GM10266 (cell line): ENCODE data around the gene F7.

ENCODE experiments used
- DNase-seq: peaks from one replicate; pipeline ENCODE4 v3.0.0; 2012; ENCODE audit errors: extremely low spot score
- CTCF ChIP-seq: IDR thresholded peaks from 2 replicates; pipeline ENCODE4 v1.5.1; 2012; ENCODE audit warnings: mild to moderate bottlenecking, low read depth; ENCODE audit not compliant: control insufficient read depth, insufficient read depth; ENCODE audit errors: missing control alignments

The F7 gene

DNA sequence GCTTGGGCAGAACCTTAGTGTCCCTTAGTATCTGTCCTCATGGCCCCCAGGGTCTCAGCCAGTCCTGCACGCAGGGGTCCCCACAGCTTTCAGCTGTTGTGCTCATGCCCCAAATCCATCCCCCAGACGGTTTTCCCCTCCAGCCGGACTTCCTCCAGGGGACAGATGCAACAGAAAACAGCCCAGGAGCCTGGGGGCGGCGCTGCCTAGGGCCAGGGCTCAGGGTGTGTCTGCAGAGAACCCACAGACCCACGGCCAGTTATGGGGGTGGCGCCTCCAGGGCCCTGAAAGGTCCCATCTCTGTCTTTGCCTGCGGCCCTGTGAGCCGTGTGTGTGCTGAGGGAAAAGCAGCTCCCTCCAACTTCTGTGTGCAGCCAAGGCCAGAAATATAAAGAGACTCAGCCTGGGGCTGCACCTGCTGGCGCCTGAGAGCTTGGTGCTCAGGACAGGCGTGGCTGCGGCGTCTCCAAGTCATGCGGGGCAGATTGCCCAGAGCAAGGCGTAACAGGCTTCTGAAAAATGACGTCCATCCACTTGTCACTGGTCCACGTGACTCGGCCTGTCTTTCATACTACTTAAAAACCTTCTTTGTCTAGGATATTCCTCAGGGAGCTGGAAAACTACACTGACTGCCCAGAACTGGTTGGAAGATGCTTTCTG, 22.1 kb upstream of the F7 start:
- TF ChIP-seq CTCF: no peak
- no peak for DNase-seq

DNA sequence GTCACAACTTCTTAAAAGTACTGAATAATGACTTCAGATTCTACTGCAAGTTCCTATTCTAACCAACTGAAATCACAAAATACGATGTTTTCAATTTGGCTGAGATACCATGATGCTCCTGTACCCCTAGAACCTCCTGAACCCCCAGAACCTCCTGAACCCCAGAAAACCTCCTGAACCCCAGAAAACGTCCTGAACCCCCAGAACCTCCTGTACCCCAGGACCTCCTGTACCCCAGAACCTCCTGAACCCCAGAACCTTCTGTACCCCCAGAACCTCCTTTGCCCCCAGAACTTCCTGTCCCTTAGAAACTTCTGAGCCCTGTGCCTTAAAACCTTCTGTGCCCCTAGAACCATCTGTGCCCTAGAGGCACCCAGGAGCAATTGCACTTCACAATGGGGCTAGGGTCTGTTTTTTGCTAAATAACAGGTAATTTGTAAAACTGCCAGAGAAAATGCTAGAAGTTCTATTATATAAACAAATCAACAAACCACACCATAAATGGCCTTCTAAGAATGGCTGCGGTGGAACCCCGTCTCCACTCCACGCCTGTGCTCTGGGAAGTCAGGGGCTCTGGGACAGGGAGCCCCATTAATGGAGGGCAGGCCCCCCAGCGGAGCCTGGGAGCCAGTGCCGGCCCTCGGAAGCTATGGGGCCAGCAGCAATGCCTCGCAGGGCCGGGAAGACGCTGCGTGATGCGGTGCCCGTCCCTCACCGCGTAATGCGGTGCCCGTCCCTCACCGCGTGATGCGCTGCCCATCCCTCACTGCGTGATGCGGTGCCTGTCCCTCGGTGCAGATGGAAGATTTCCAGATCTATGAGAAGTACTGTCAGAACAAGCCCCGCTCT, 21.3 kb upstream of the F7 start:
- no peak for TF ChIP-seq CTCF
- no peak for DNase-seq

DNA sequence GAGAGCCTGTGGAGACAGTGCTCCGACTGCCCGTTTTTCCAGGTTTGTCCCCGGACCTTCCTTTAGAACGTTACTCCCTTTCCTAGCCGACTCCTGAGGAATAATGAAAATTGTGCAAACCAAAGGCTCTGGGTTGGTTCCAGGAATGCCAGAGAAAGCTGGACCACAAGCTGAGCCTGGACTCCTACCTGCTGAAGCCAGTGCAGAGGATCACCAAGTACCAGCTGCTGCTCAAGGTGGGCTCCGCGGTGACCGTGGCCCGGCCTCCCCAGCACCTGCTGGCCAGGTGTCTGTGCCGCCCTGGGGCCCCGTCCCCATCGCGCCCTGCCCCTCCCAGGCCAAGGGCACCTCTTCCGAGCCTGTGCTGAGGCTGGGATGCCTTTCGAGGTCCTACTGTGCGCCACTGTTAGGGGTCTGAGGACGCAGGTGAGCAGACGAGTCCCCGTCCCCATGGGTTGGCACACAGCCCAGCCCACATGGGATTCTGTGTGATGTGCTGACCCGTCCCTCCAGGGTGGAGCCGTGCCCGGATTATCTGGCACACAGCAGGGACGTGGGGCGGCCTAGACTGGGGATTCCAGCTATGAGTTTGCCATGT, 20.5 kb upstream of the F7 start:
- TF ChIP-seq CTCF: no peak
- no peak for DNase-seq

DNA sequence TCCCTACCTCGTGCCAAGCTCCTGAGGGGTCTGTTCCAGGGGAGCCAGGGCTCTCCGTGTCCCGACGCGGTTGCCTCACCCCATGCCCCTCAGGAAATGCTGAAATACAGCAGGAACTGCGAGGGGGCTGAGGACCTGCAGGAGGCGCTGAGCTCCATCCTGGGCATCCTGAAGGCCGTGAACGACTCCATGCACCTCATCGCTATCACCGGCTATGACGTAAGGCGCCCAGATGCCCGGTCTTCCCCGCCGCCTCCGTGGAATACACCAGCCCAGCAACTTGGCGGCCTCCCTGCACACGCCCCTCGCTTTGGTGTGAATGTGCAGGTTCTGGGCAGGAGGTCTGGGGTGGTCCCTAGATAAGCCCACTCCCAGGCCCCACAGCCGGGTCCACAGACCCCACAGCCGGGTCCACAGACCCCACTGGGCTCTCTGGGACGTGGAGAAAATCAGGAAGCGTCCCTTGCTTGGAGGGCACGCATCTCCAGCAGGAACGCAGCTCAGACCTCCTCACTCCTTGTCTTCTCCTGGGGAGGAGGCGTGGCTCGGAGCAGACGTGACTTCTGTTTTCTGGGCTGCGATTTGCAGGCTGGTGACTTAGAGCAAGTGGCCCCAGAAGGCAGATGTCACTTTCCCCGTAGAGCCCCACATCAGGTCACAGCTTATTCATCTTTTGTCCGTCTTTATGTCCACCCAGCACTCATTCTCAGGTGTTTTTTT, 19.4 kb upstream of the F7 start:
- no peak for TF ChIP-seq CTCF
- no peak for DNase-seq

DNA sequence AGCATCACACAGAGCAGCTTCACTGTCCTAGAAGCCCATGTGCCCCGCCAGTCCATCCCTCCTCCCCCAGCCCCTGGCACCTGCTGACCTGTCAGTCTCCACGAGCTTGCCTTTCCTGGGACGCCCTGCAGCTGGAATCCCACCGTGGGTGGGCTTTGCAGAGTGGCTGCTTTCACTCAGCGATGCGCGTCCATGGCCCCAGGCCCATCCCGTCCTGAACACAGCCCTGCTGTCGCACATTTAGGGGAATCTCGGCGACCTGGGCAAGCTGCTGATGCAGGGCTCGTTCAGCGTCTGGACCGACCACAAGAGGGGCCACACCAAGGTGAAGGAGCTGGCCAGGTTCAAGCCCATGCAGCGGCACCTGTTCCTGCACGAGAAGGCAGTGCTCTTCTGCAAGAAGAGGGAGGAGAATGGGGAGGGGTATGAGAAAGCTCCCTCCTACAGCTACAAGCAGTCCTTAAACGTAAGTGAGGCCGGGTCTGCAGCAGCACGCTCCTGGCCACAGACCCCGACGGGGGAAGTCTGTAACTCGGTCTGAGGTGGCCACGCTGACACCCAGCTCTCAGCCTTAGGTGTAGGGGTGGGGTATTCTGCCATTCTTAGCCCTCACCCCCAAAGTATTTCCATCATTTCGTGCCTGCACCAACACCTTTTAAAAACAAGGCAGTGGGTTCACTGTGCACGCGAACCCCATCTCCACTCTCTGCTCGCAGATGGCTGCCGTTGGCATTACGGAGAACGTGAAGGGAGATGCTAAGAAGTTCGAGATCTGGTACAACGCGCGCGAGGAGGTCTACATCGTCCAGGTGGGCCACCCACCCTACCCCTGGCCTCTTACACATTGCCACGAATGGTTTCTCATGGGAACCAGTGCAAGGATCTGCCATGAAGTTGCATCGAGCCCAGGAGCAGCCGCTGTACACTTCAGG, 18.3 kb upstream of the F7 start:
- DNase-seq: no peak
- TF ChIP-seq CTCF: no peak

- TF ChIP-seq CTCF: no peak
- no peak for DNase-seq
Observed at GRCh38 chr13:113087923-113088690, 17.5 kb upstream of the F7 start.
